Hepatocyte (in vitro differentiated cells): ENCODE results near the gene IL16. TPM values are rescaled to one million over a fixed set of nuclear protein-coding genes. Genes with fewer than 3 reads are reported as not detected.

Experiments
- DNase-seq: peaks from one replicate; pipeline ENCODE4 v3.0.0-alpha.2; 2016; ENCODE audit warnings: low spot score
- H2AFZ ChIP-seq: fragments of 200-600 bp; sonication (generic); 2 replicates; pipeline ENCODE4 v1.6.0; 2016; ENCODE audit warnings: antibody characterized with exemption, mild to moderate bottlenecking
- H3K27ac ChIP-seq: fragments of 200-600 bp; sonication (generic); 2 replicates; pipeline ENCODE4 v1.5.1; 2016; ENCODE audit warnings: mild to moderate bottlenecking
- H3K27me3 ChIP-seq: fragments of 200-600 bp; sonication (generic); 2 replicates; pipeline ENCODE4 v1.6.1; 2016
- H3K36me3 ChIP-seq: fragments of 200-600 bp; sonication (generic); replicated peaks from 2 replicates; pipeline ENCODE4 v1.5.1; 2016; ENCODE audit warnings: low read depth; ENCODE audit not compliant: insufficient read depth
- H3K4me1 ChIP-seq: fragments of 200-600 bp; sonication (generic); 2 replicates; pipeline ENCODE4 v1.5.1; 2016; ENCODE audit warnings: mild to moderate bottlenecking, moderate library complexity; ENCODE audit not compliant: insufficient read depth
- H3K4me2 ChIP-seq: fragments of 200-600 bp; sonication (generic); 2 replicates; pipeline ENCODE4 v1.6.0; 2016
- H3K4me3 ChIP-seq: fragments of 200-600 bp; sonication (generic); 2 replicates; pipeline ENCODE4 v1.5.1; 2016; ENCODE audit warnings: mild to moderate bottlenecking
- H3K79me2 ChIP-seq: fragments of 200-600 bp; sonication (generic); 2 replicates; pipeline ENCODE4 v1.6.0; 2017; ENCODE audit warnings: mild to moderate bottlenecking
- H3K9me2 ChIP-seq: fragments of 200-600 bp; sonication (generic); replicated peaks from 2 replicates; pipeline ENCODE4 v1.6.0; 2017; ENCODE audit warnings: mild to moderate bottlenecking; ENCODE audit not compliant: insufficient read depth
- H3K9me3 ChIP-seq: fragments of 200-600 bp; sonication (generic); 2 replicates; pipeline ENCODE4 v1.5.1; 2016; ENCODE audit warnings: low read depth, mild to moderate bottlenecking
- H4K20me1 ChIP-seq: fragments of 200-600 bp; sonication (generic); 2 replicates; pipeline ENCODE4 v1.6.0; 2016; ENCODE audit warnings: mild to moderate bottlenecking; ENCODE audit not compliant: insufficient read depth, poor library complexity, severe bottlenecking
- CTCF ChIP-seq: fragments of 200-600 bp; sonication (generic); IDR thresholded peaks from 2 replicates; pipeline ENCODE4 v1.5.1; 2016; ENCODE audit warnings: antibody characterized with exemption, mild to moderate bottlenecking; ENCODE audit not compliant: poor library complexity
- EZH2 ChIP-seq: fragments of 200-600 bp; sonication (generic); IDR thresholded peaks from 2 replicates; pipeline ENCODE4 v1.6.1; 2016; ENCODE audit warnings: antibody characterized with exemption, mild to moderate bottlenecking, borderline replicate concordance
- EZH2phosphoT487 ChIP-seq: fragments of 200-600 bp; sonication (generic); IDR thresholded peaks from one replicate; pipeline ENCODE4 v1.6.1; 2018; ENCODE audit warnings: antibody characterized with exemption, mild to moderate bottlenecking, low read depth, moderate library complexity; ENCODE audit not compliant: unreplicated experiment, severe bottlenecking
- WGBS: methylation state at CpG from one replicate; pipeline ENCODE4 v1.1.6; 2016; ENCODE audit warnings: low lambda C conversion rate; ENCODE audit errors: missing lambda C conversion rate; 5-methylcytosine and 5-hydroxymethylcytosine counted together
- polyA plus RNA-seq: library from polyadenylated mRNA; unstranded; fragments of >200 nt; fragmentation: Nextera tagmentation; extraction: Ambion mirVana; gene quantifications from 2 replicates; pipeline ENCODE4 v1.2.1, GENCODE V29; 2016
- total RNA-seq: library from RNA; depleted of rRNA; stranded (reverse); fragments of >200 nt; gene quantifications from 2 replicates; pipeline ENCODE4 v1.2.3, GENCODE V29; 2014

Gene IL16
- total and polyA plus RNA-seq, 2 experiments from 2014 or later = 1.1 to 2.4 TPM

GRCh38 chr15:81333363-81333762, 136.7 kb downstream of the IL16 start:
- WGBS = 92% methylated on average over 3 of the region's 3 CpGs
- Histone ChIP-seq H3K9me2 (no peaks in the 10 kb centered on the region), H4K20me1 (no peaks in the 10 kb centered on the region), H3K9me3 (no peaks in the 10 kb centered on the region), H3K79me2 (no peaks in the 10 kb centered on the region), H3K4me1 (peaks cover 38% of the 10 kb centered on the region), H3K4me2 (no peak overlapping the region), H3K27ac (no peak overlapping the region), H2AFZ (no peak overlapping the region), H3K27me3 (no peaks in the 10 kb centered on the region), H3K36me3 (no peaks in the 10 kb centered on the region), H3K4me3 (no peak overlapping the region)
- no peak for DNase-seq
- no peak for TF ChIP-seq EZH2

GRCh38 chr15:81334768-81335435, 138.2 kb downstream of the IL16 start:
- H3K4me2 ChIP-seq = no peak overlapping the region
- TF ChIP-seq EZH2phosphoT487 (no peak), EZH2 (no peak), CTCF (no peak)
- no peak overlapping the region for H2AFZ ChIP-seq
- no peak overlapping the region for H3K4me3 ChIP-seq
- H3K27ac ChIP-seq = peak overlapping the region; percentile 70
- 80% methylated on average over 10 of the region's 10 CpGs for WGBS
- no peaks in the 10 kb centered on the region for H3K36me3 ChIP-seq
- no peaks in the 10 kb centered on the region for H3K9me3 ChIP-seq
- H3K9me2 ChIP-seq = no peaks in the 10 kb centered on the region
- H3K27me3 ChIP-seq = no peaks in the 10 kb centered on the region
- H3K4me1 ChIP-seq = peaks cover 43% of the 10 kb centered on the region
- H4K20me1 ChIP-seq = no peaks in the 10 kb centered on the region
- peak; percentile 48 for DNase-seq
- H3K79me2 ChIP-seq = no peaks in the 10 kb centered on the region

- no peaks in the 10 kb centered on the region for H4K20me1 ChIP-seq
- no peak overlapping the region for H2AFZ ChIP-seq
- H3K4me2 ChIP-seq = no peak overlapping the region
- H3K27me3 ChIP-seq = no peaks in the 10 kb centered on the region
- peak overlapping the region; percentile 38 for H3K27ac ChIP-seq
- no peaks in the 10 kb centered on the region for H3K36me3 ChIP-seq
- TF ChIP-seq EZH2 (no peak), CTCF (no peak), EZH2phosphoT487 (no peak)
- peaks cover 39% of the 10 kb centered on the region for H3K4me1 ChIP-seq
- H3K9me3 ChIP-seq = no peaks in the 10 kb centered on the region
- no peak for DNase-seq
- H3K79me2 ChIP-seq = no peaks in the 10 kb centered on the region
- WGBS = 89% methylated on average over 4 of the region's 4 CpGs
- H3K9me2 ChIP-seq = no peaks in the 10 kb centered on the region
- H3K4me3 ChIP-seq = no peak overlapping the region
Observed at GRCh38 chr15:81335631-81336030, 139.0 kb downstream of the IL16 start.

GRCh38 chr15:81336568-81336967, 139.9 kb downstream of the IL16 start:
- TF ChIP-seq CTCF = peak; percentile 21
- TF ChIP-seq EZH2phosphoT487 = no peak
- Histone ChIP-seq H3K4me1 (peaks cover 31% of the 10 kb centered on the region), H3K9me3 (no peaks in the 10 kb centered on the region), H2AFZ (no peak overlapping the region), H3K9me2 (no peaks in the 10 kb centered on the region), H4K20me1 (no peaks in the 10 kb centered on the region), H3K4me2 (no peak overlapping the region), H3K27me3 (no peaks in the 10 kb centered on the region), H3K79me2 (no peaks in the 10 kb centered on the region), H3K4me3 (no peak overlapping the region), H3K36me3 (no peaks in the 10 kb centered on the region), H3K27ac (no peak overlapping the region)
- no peak for DNase-seq
- 82% methylated on average over 4 of the region's 4 CpGs for WGBS
